HepG2 (cell line): ENCODE measurements around the gene MRPL14. TPM values are rescaled to one million over a fixed set of nuclear protein-coding genes. Genes with fewer than 3 reads are reported as not detected.

ENCODE experiments used
- ATF7 ChIP-seq, 2 experiments: fragments of 450-650 bp in 1 of 2; sonication (generic) in 1 of 2; formaldehyde crosslinking in 1 of 2; IDR thresholded peaks; 2 replicates each; pipeline versions ENCODE4 v1.4.0 to v1.6.1; 2016 to 2020; ENCODE audit warnings: antibody characterized with exemption in 1 of 2, mild to moderate bottlenecking in 1 of 2, missing genetic modification reagents in 1 of 2
- CREM ChIP-seq, 2 experiments: sonication (generic) in 1 of 2; formaldehyde crosslinking in 1 of 2; IDR thresholded peaks; 2 replicates each; pipeline versions ENCODE4 v1.4.0 to v1.6.1; 2016 to 2020; ENCODE audit warnings: antibody characterized with exemption in 1 of 2, mild to moderate bottlenecking in 1 of 2, missing genetic modification reagents in 1 of 2
- DMAP1 ChIP-seq: IDR thresholded peaks from 2 replicates; pipeline ENCODE4 v1.6.1; 2016
- FOXA3 ChIP-seq: IDR thresholded peaks from 2 replicates; pipeline ENCODE4 v1.6.1; 2016; ENCODE audit warnings: missing genetic modification reagents, missing compliant biosample characterization
- FOXJ3 ChIP-seq: sonication (generic); formaldehyde crosslinking; IDR thresholded peaks from 2 replicates; pipeline ENCODE4 v1.4.0; 2020; ENCODE audit warnings: missing genetic modification reagents, mild to moderate bottlenecking, borderline replicate concordance
- MXI1 ChIP-seq: IDR thresholded peaks from 3 replicates; pipeline ENCODE4 v1.6.1; 2012; ENCODE audit warnings: low read depth, low read length, inconsistent platforms, borderline replicate concordance
- NCOA2 ChIP-seq: sonication (generic); formaldehyde crosslinking; IDR thresholded peaks from 2 replicates; pipeline ENCODE4 v1.8.0; 2022; ENCODE audit warnings: inconsistent platforms
- PHB2 ChIP-seq: fragments of 450-650 bp; IDR thresholded peaks from 2 replicates; pipeline ENCODE4 v1.6.1; 2018; ENCODE audit not compliant: partially characterized antibody
- PHF5A ChIP-seq: IDR thresholded peaks from one replicate; pipeline ENCODE4 v1.6.1; 2018; ENCODE audit warnings: low read depth, missing genetic modification reagents; ENCODE audit not compliant: unreplicated experiment
- SALL2 ChIP-seq: sonication (generic); formaldehyde crosslinking; IDR thresholded peaks from 2 replicates; pipeline ENCODE4 v1.8.1; 2023; ENCODE audit warnings: mild to moderate bottlenecking, missing genetic modification reagents, inconsistent platforms
- SMYD3 ChIP-seq: sonication (generic); formaldehyde crosslinking; IDR thresholded peaks from 2 replicates; pipeline ENCODE4 v1.8.1; 2023; ENCODE audit warnings: mild to moderate bottlenecking, missing genetic modification reagents
- TP53 ChIP-seq: sonication (generic); formaldehyde crosslinking; conservative IDR thresholded peaks from 2 replicates; pipeline ENCODE4 v1.4.0; 2020; ENCODE audit warnings: missing genetic modification reagents
- ZNF331 ChIP-seq: sonication (generic); formaldehyde crosslinking; IDR thresholded peaks from 2 replicates; pipeline ENCODE4 v1.4.0; 2020; ENCODE audit warnings: missing genetic modification reagents
- ZNF350 ChIP-seq: sonication (generic); formaldehyde crosslinking; IDR thresholded peaks from 2 replicates; pipeline ENCODE4 v1.4.0; 2020; ENCODE audit warnings: mild to moderate bottlenecking, low read depth, missing genetic modification reagents, borderline replicate concordance
- ZSCAN29 ChIP-seq: sonication (generic); formaldehyde crosslinking; conservative IDR thresholded peaks from 2 replicates; pipeline ENCODE4 v1.4.0; 2020; ENCODE audit warnings: mild to moderate bottlenecking, missing genetic modification reagents
- ZSCAN9 ChIP-seq: IDR thresholded peaks from 2 replicates; pipeline ENCODE4 v1.6.1; 2016; ENCODE audit warnings: borderline replicate concordance
- polyA plus RNA-seq, 8 experiments: library from polyadenylated mRNA; depleted of rRNA in 3 of 8; stranded (reverse) in 7 of 8; unstranded in 1 of 8; fragments of >200 nt; fragmentation: Illumina TruSeq in 4 of 8; extraction: Trizol in 4 of 8; gene quantifications; 2 replicates each; pipeline versions ENCODE4 v1.2.1 to v1.2.3, GENCODE V29; 2011 to 2016; ENCODE audit warnings: low read depth in 4 of 8, missing spikeins in 1 of 8, mixed read lengths in 1 of 8; ENCODE audit not compliant: insufficient read depth in 1 of 8
- total RNA-seq, 5 experiments: library from RNA; depleted of rRNA; stranded (reverse); fragments of >200 nt; fragmentation: Illumina TruSeq; extraction: Trizol; gene quantifications; 2 replicates each; pipeline ENCODE4 v1.2.3, GENCODE V29; 2016; ENCODE audit warnings: low read depth in 1 of 5
- TF ChIP-seq, protein P1 (sequence below): sonication (generic); formaldehyde crosslinking; IDR thresholded peaks from 2 replicates; pipeline ENCODE4 v1.4.0; 2020; ENCODE audit warnings: missing genetic modification reagents
- TF ChIP-seq, protein P2 (sequence below): sonication (generic); formaldehyde crosslinking; IDR thresholded peaks from 2 replicates; pipeline ENCODE4 v1.4.0; 2020; ENCODE audit warnings: missing genetic modification reagents
- TF ChIP-seq, protein P3 (sequence below): sonication (generic); formaldehyde crosslinking; conservative IDR thresholded peaks from 2 replicates; pipeline ENCODE4 v1.4.0; 2020; ENCODE audit warnings: mild to moderate bottlenecking, missing genetic modification reagents, moderate library complexity

MRPL14 gene
- total and polyA plus RNA-seq, 2 of the 13 experiments (the other 11 are each of a cell fraction or from before 2014, with no cell fraction given), result 157 to 178 TPM

DNA sequence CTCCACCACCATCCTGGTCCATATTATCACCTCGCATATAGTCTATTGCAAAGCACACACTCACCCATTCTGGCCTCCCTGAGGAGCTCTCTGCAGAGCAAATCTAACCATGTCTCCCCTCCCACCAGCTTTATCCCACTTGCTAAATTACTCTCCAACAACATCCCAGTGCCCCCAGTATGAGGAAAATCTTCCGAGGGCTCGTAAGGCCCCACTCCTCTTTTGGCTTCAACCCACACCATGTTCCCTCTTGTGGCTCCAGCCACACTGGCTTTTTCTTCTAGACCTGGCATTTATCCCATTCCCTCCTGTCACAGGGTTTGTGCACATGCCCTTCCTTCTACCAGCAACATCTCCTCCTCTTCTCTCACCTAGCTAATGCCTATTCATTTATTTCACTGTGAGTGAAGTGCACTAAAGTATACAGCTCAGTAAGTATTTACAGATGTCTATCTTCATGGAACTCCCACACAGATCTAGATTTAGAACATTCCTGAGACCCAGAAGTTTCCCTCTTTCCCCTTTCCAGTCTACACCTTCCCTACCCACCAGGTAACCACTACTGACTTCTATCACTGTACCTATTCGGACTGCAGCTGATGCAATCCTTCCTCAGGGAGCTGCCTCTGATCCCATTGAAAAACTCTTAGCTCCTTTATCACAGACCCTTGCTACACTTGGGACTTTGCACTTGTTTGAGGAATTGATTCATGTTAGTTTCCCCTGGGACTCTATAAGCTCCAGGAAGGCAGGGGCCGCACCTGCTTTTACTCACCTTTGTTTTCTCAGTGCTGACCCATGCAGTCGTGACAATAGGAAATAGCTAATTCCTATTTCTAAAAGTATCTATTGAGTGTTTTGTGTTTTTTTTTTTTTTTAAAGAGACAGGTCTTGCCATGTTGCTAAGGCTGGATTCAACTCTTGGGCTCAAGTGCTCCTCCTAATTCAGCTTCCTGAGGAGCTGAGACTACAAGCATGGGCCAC lies 15.5 kb downstream of the MRPL14 start (continued):
- TF ChIP-seq, protein P1, sequence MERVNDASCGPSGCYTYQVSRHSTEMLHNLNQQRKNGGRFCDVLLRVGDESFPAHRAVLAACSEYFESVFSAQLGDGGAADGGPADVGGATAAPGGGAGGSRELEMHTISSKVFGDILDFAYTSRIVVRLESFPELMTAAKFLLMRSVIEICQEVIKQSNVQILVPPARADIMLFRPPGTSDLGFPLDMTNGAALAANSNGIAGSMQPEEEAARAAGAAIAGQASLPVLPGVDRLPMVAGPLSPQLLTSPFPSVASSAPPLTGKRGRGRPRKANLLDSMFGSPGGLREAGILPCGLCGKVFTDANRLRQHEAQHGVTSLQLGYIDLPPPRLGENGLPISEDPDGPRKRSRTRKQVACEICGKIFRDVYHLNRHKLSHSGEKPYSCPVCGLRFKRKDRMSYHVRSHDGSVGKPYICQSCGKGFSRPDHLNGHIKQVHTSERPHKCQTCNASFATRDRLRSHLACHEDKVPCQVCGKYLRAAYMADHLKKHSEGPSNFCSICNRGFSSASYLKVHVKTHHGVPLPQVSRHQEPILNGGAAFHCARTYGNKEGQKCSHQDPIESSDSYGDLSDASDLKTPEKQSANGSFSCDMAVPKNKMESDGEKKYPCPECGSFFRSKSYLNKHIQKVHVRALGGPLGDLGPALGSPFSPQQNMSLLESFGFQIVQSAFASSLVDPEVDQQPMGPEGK (CRISPR knock-in tag), result peak; percentile 62; the same call in 1 of the 2 replicates
- TF ChIP-seq FOXJ3 (CRISPR knock-in tag) (peak; percentile 69; the same call in 1 of the 2 replicates), PHF5A (CRISPR knock-in tag) (peak; percentile 77), MXI1 (peak; percentile 18; the same call in 1 of the 3 replicates), NCOA2 (CRISPR knock-in tag) (peak; percentile 84), ZNF350 (CRISPR knock-in tag) (peak; percentile 41; the same call in 1 of the 2 replicates), DMAP1 (CRISPR knock-in tag) (peak; percentile 69), PHB2 (no peak), SMYD3 (CRISPR knock-in tag) (0 out of 2 replicates have a peak, but pooled peaks have one; percentile 63), ZSCAN9 (CRISPR knock-in tag) (0 out of 2 replicates have a peak, but pooled peaks have one; percentile 54), ZNF331 (CRISPR knock-in tag) (peak; percentile 78; the same call in 1 of the 2 replicates), ZSCAN29 (CRISPR knock-in tag) (peak; percentile 89; the same call in 1 of the 2 replicates), ATF7 (IDR thresholded peaks at IDR 0.05) (0 out of 2 replicates have a peak, but pooled peaks have one; percentile 29), ATF7 (CRISPR knock-in tag; IDR thresholded peaks at IDR 0.05) (no peak), SALL2 (CRISPR knock-in tag) (no peak), CREM (IDR thresholded peaks at IDR 0.05) (peak; percentile 56; the same call in 1 of the 2 replicates), CREM (CRISPR knock-in tag; IDR thresholded peaks at IDR 0.05) (no peak), TP53 (CRISPR knock-in tag) (no peak), FOXA3 (peak; percentile 87)
- TF ChIP-seq, protein P2, sequence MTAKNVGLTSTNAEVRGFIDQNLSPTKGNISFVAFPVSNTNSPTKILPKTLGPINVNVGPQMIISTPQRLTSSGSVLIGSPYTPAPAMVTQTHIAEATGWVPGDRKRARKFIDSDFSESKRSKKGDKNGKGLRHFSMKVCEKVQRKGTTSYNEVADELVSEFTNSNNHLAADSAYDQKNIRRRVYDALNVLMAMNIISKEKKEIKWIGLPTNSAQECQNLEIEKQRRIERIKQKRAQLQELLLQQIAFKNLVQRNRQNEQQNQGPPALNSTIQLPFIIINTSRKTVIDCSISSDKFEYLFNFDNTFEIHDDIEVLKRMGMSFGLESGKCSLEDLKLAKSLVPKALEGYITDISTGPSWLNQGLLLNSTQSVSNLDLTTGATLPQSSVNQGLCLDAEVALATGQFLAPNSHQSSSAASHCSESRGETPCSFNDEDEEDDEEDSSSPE (CRISPR knock-in tag), result 0 out of 2 replicates have a peak, but pooled peaks have one; percentile 14
- TF ChIP-seq, protein P3, sequence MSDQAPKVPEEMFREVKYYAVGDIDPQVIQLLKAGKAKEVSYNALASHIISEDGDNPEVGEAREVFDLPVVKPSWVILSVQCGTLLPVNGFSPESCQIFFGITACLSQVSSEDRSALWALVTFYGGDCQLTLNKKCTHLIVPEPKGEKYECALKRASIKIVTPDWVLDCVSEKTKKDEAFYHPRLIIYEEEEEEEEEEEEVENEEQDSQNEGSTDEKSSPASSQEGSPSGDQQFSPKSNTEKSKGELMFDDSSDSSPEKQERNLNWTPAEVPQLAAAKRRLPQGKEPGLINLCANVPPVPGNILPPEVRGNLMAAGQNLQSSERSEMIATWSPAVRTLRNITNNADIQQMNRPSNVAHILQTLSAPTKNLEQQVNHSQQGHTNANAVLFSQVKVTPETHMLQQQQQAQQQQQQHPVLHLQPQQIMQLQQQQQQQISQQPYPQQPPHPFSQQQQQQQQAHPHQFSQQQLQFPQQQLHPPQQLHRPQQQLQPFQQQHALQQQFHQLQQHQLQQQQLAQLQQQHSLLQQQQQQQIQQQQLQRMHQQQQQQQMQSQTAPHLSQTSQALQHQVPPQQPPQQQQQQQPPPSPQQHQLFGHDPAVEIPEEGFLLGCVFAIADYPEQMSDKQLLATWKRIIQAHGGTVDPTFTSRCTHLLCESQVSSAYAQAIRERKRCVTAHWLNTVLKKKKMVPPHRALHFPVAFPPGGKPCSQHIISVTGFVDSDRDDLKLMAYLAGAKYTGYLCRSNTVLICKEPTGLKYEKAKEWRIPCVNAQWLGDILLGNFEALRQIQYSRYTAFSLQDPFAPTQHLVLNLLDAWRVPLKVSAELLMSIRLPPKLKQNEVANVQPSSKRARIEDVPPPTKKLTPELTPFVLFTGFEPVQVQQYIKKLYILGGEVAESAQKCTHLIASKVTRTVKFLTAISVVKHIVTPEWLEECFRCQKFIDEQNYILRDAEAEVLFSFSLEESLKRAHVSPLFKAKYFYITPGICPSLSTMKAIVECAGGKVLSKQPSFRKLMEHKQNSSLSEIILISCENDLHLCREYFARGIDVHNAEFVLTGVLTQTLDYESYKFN (CRISPR knock-in tag), result peak; percentile 97
